LNCaP clone FGC (cell line): ENCODE results near the gene TTC7B.

ENCODE experiments used
- DNase-seq: peaks from one replicate; pipeline ENCODE4 v3.0.0-alpha.2; 2011; ENCODE audit warnings: low read depth
- H3K4me3 ChIP-seq: 2 replicates; pipeline ENCODE4 v1.5.1; 2011; ENCODE audit warnings: mild to moderate bottlenecking, low read depth, low read length, control low read depth
- CTCF ChIP-seq: IDR thresholded peaks from 2 replicates; pipeline ENCODE4 v1.5.1; 2012; ENCODE audit warnings: mild to moderate bottlenecking; ENCODE audit not compliant: control insufficient read depth, insufficient read depth; ENCODE audit errors: extremely low read depth

TTC7B gene

GRCh38 chr14:90554341-90554740, 261.9 kb downstream of the TTC7B start:
- DNase-seq: peak; percentile 73
- H3K4me3 ChIP-seq: peak overlapping the region; percentile 23; the same call in 1 of the 2 replicates
- TF ChIP-seq CTCF: no peak

GRCh38 chr14:90553921-90554336, 262.3 kb downstream of the TTC7B start:
- no peak for TF ChIP-seq CTCF
- peak overlapping the region; percentile 23; the same call in 1 of the 2 replicates for H3K4me3 ChIP-seq
- no peak for DNase-seq

- no peak for TF ChIP-seq CTCF
- no peak overlapping the region for H3K4me3 ChIP-seq
- no peak for DNase-seq
Measured at GRCh38 chr14:90553298-90553920, 262.8 kb downstream of the TTC7B start.

- no peak for TF ChIP-seq CTCF
- H3K4me3 ChIP-seq: no peak overlapping the region
- no peak for DNase-seq
Measured at GRCh38 chr14:90552465-90553297, 263.5 kb downstream of the TTC7B start.

- no peak for DNase-seq
- TF ChIP-seq CTCF: no peak
- H3K4me3 ChIP-seq: no peak overlapping the region
Measured at GRCh38 chr14:90551733-90552464, 264.3 kb downstream of the TTC7B start.

GRCh38 chr14:90551070-90551704, 265.0 kb downstream of the TTC7B start:
- no peak for DNase-seq
- no peak for TF ChIP-seq CTCF
- no peak overlapping the region for H3K4me3 ChIP-seq
